GM12892 (cell line): Measurements from ENCODE around the gene EPDR1.

Source experiments
- POLR2A ChIP-seq: IDR thresholded peaks from 2 replicates; pipeline ENCODE4 v1.6.1; 2011; ENCODE audit warnings: low read depth, low read length, control low read depth
- POLR2AphosphoS5 ChIP-seq: IDR thresholded peaks from 2 replicates; pipeline ENCODE4 v1.6.1; 2011; ENCODE audit warnings: low read depth, low read length, control low read depth
- TAF1 ChIP-seq: IDR thresholded peaks from 2 replicates; pipeline ENCODE4 v1.6.1; 2011; ENCODE audit warnings: low read depth, mild to moderate bottlenecking, control low read depth, low read length, borderline replicate concordance

DNA sequence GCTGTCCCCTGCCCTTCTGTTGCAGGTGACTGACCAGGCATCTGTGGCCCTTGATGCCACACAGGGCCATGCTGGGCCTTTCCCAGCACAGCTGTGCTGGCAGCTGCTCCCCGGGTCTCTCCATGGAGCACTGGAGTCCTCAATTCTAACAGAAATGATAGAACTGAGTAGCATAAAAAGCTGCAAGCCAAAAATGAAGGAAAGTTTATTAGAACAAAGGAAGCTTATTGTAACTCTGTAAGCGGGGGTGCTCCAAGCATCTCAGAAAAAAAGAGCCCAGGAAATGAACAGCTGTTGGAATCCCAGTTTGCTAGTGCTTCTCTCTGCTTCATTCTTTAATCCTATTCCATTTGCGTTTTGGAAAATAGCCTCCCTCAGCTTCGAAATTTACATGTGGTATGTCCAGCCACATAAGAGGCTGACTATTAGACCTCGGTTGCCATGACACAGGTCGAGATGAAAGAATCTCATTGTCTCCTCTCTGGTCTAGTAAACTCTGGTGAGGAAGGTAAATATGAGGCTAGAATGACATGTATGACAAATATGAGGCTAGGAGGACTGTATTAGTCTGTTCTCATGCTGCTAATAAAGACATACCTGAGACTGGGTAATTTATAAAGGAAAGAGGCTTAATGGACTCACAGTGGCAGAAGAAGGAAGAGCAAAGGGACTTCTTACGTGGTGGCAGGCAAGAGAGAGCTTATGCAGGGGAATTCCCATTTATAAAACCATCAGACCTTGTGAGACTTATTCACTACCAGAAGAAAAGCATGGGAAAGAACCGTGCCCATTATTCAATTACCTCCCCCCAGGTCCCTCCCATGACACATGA, 23.7 kb downstream of the EPDR1 start:
- TF ChIP-seq POLR2A (no peak), POLR2AphosphoS5 (no peak), TAF1 (no peak)
